HCT116 (cell line): ENCODE data around the gene AQP6. TPM values are rescaled to one million over a fixed set of nuclear protein-coding genes. Genes with fewer than 3 reads are reported as not detected.

Experiments
- ATAC-seq: fragments of 200-7000 bp; cut with Tn5 transposase; 2 replicates; pipeline ENCODE4 v1.9.1; 2020; ENCODE audit warnings: mild to moderate bottlenecking, moderate library complexity
- BruUV-seq: library from RNA; stranded (reverse); fragments of 400-500 nt; replicated peaks from 2 replicates; lab custom pipeline; 2021; lab: Mats Ljungman, UMichigan
- CTCF ChIA-PET: fragments of 300-600 bp; sonication (Branson Sonifier 250); formaldehyde crosslinking; loops from one replicate; lab custom pipeline; 2021; ENCODE audit warnings: antibody characterized with exemption; lab: Charles Lee
- POLR2A ChIA-PET: fragments of 300-600, 350-600 bp; sonication (Branson Sonifier 250); formaldehyde crosslinking; loops from one replicate; lab custom pipeline; 2021; ENCODE audit warnings: antibody characterized with exemption; lab: Charles Lee
- RAD21 ChIA-PET, 2 experiments: fragments of 300-600 bp; sonication (Branson Sonifier 250); formaldehyde crosslinking; loops; one replicate each; lab custom pipeline; 2023; ENCODE audit warnings: low total read pairs in 2 of 2; ENCODE audit not compliant: uncharacterized antibody in 2 of 2, unreplicated experiment in 2 of 2, low non-redundant PET in 1 of 2; lab: Charles Lee
- DNase-seq: peaks from one replicate; pipeline ENCODE4 v3.0.0-alpha.2; 2010; ENCODE audit warnings: low read depth, low spot score
- H2AFZ ChIP-seq: fragments of 200-600 bp; shearing (Covaris generic), sonication (generic); 2 replicates; pipeline ENCODE4 v1.6.1; 2017; ENCODE audit warnings: low read depth, mixed run types, mixed read lengths, antibody characterized with exemption, low read length; ENCODE audit not compliant: poor library complexity, severe bottlenecking
- H3K27ac ChIP-seq: 2 replicates; pipeline ENCODE4 v1.5.1; 2012; ENCODE audit warnings: low read depth, low read length
- H3K27me3 ChIP-seq: fragments of 200-600 bp; sonication (generic); 2 replicates; pipeline ENCODE4 v1.6.1; 2016; ENCODE audit warnings: mixed run types, low read length, mixed read lengths; ENCODE audit not compliant: insufficient read depth
- H3K36me3 ChIP-seq, 2 experiments: fragments of 200-500 bp in 1 of 2; fragments of 200-600 bp in 1 of 2; sonication (Bioruptor generic) in 1 of 2; sonication (generic) in 1 of 2; 2 replicates each; pipeline versions ENCODE4 v1.5.1 to v1.6.1; 2014 to 2016; ENCODE audit warnings: low read length in 2 of 2, inconsistent platforms in 1 of 2, mixed read lengths in 1 of 2, mixed run types in 1 of 2; ENCODE audit not compliant: insufficient read depth in 2 of 2, control insufficient read depth in 1 of 2
- H3K4me1 ChIP-seq, 2 experiments: fragments of 200-600 bp in 1 of 2; sonication (generic) in 1 of 2; 2 replicates each; pipeline versions ENCODE4 v1.5.1 to v1.6.1; 2012 to 2017; ENCODE audit warnings: low read length in 2 of 2, inconsistent platforms in 1 of 2, mild to moderate bottlenecking in 1 of 2, mixed read lengths in 1 of 2, mixed run types in 1 of 2, moderate library complexity in 1 of 2; ENCODE audit not compliant: insufficient read depth in 2 of 2, control insufficient read depth in 1 of 2
- H3K4me2 ChIP-seq: fragments of 200-600 bp; sonication (generic); 2 replicates; pipeline ENCODE4 v1.6.1; 2017; ENCODE audit warnings: mixed run types, low read length, mixed read lengths
- H3K4me3 ChIP-seq, 2 experiments: fragments of 200-600 bp in 1 of 2; sonication (generic) in 1 of 2; replicated peaks in 1 of 2; 2 replicates each; pipeline ENCODE4 v1.5.1; 2011 to 2016; ENCODE audit warnings: low read length in 2 of 2, control low read depth in 1 of 2, low read depth in 1 of 2, mild to moderate bottlenecking in 1 of 2, mixed read lengths in 1 of 2, mixed run types in 1 of 2
- H3K79me2 ChIP-seq: fragments of 200-600 bp; sonication (generic); 2 replicates; pipeline ENCODE4 v1.6.1; 2017; ENCODE audit warnings: mild to moderate bottlenecking, mixed run types, low read length, moderate library complexity, mixed read lengths; ENCODE audit not compliant: insufficient read depth
- H3K9ac ChIP-seq: fragments of 200-600 bp; sonication (generic); 2 replicates; pipeline ENCODE4 v1.6.1; 2016; ENCODE audit warnings: low read length, mixed read lengths
- H3K9me2 ChIP-seq: fragments of 200-600 bp; sonication (generic), shearing (Covaris generic); 2 replicates; pipeline ENCODE4 v1.6.1; 2017; ENCODE audit warnings: mixed run types, mild to moderate bottlenecking, moderate library complexity; ENCODE audit not compliant: insufficient read depth
- H3K9me3 ChIP-seq, 2 experiments: fragments of 200-500 bp in 1 of 2; fragments of 200-600 bp in 1 of 2; sonication (Bioruptor generic) in 1 of 2; sonication (generic) in 1 of 2; 2 replicates each; pipeline ENCODE4 v1.6.1; 2014 to 2017; ENCODE audit warnings: low read length in 2 of 2, mixed read lengths in 2 of 2, inconsistent platforms in 1 of 2, low read depth in 1 of 2, mild to moderate bottlenecking in 1 of 2, mixed run types in 1 of 2, moderate library complexity in 1 of 2; ENCODE audit not compliant: control insufficient read depth in 1 of 2, insufficient read depth in 1 of 2
- H4K20me1 ChIP-seq: fragments of 200-600 bp; sonication (generic), shearing (Covaris generic); 2 replicates; pipeline ENCODE4 v1.6.1; 2017; ENCODE audit warnings: mixed run types, mild to moderate bottlenecking, moderate library complexity; ENCODE audit not compliant: insufficient read depth
- CEBPB ChIP-seq: IDR thresholded peaks from 2 replicates; pipeline ENCODE4 v1.6.1; 2012; ENCODE audit warnings: low read depth
- CTCF ChIP-seq, 3 experiments: fragments of 200-600 bp in 1 of 3; sonication (generic) in 1 of 3; IDR thresholded peaks in 2 of 3; conservative IDR thresholded peaks in 1 of 3; 2 replicates each; pipeline ENCODE4 v1.5.1; 2012 to 2017; ENCODE audit warnings: low read depth in 2 of 3, low read length in 2 of 3, antibody characterized with exemption in 1 of 3, borderline replicate concordance in 1 of 3, control low read depth in 1 of 3, mild to moderate bottlenecking in 1 of 3, mixed read lengths in 1 of 3, mixed run types in 1 of 3, moderate library complexity in 1 of 3; ENCODE audit not compliant: insufficient read depth in 1 of 3
- RAD21 ChIP-seq: IDR thresholded peaks from 2 replicates; pipeline ENCODE4 v1.6.1; 2012; ENCODE audit warnings: low read depth, mild to moderate bottlenecking
- SP1 ChIP-seq: IDR thresholded peaks from 2 replicates; pipeline ENCODE4 v1.6.1; 2012; ENCODE audit warnings: low read depth
- YY1 ChIP-seq: IDR thresholded peaks from 2 replicates; pipeline ENCODE4 v1.6.1; 2011; ENCODE audit warnings: low read length, low read depth, moderate library complexity, mild to moderate bottlenecking; ENCODE audit not compliant: insufficient replicate concordance; ENCODE audit errors: extremely low read depth
- ZBTB33 ChIP-seq: IDR thresholded peaks from 2 replicates; pipeline ENCODE4 v1.6.1; 2011; ENCODE audit warnings: mild to moderate bottlenecking, low read length, moderate library complexity; ENCODE audit not compliant: insufficient replicate concordance; ENCODE audit errors: extremely low read depth
- ZNF274 ChIP-seq: fragments of 200-500 bp; sonication (Bioruptor generic); IDR thresholded peaks from 2 replicates; pipeline ENCODE4 v1.6.1; 2014; ENCODE audit warnings: mild to moderate bottlenecking, low read depth, low read length, inconsistent platforms
- intact Hi-C: fragments of 100-400 bp; cut with micrococcal nuclease; formaldehyde crosslinking; loops from 2 replicates; pipeline ENCODE4 v1.10.0; 2022
- total RNA-seq: library from RNA; stranded (reverse); gene quantifications from one replicate; pipeline ENCODE4 v1.2.1, GENCODE V29; 2021; ENCODE audit not compliant: unreplicated experiment

AQP6 gene
- total RNA-seq, 1 experiment from 2014 or later = not detected

- no peak overlapping the region for H3K4me3 ChIP-seq
- H3K36me3 ChIP-seq = no peaks in the 10 kb centered on the region
- H3K4me2 ChIP-seq = no peak overlapping the region
- POLR2A ChIA-PET = no interaction called here
- peaks cover 18 to 40% of the 10 kb centered on the region in 2 experiments for H3K4me1 ChIP-seq
- H3K27ac ChIP-seq = no peak overlapping the region
- no peak for ATAC-seq
- H2AFZ ChIP-seq = no peak overlapping the region
- DNase-seq = no peak
- BruUV-seq = no TSS peak
- intact Hi-C loops = loop anchor here (5.0 to 10.0 kb wide), 2 partner anchors 98 to 190 kb away; no protein-coding TSS in a partner anchor
- no peak for TF ChIP-seq SP1
- no peak for TF ChIP-seq RAD21
- no peak for TF ChIP-seq YY1
- TF ChIP-seq ZBTB33 = no peak
- TF ChIP-seq CTCF (IDR thresholded peaks at IDR 0.05 in 2 of 3, conservative IDR thresholded peaks at IDR 0.05 in 1 of 3; ENCODE audit: borderline replicate concordance in 1 of 3, insufficient read depth in 1 of 3, low read depth in 2 of 3, low read length in 2 of 3) = no peak
- TF ChIP-seq CEBPB = no peak
- TF ChIP-seq ZNF274 = no peak
- no peaks in the 10 kb centered on the region for H4K20me1 ChIP-seq
- CTCF ChIA-PET = interaction anchor here (0.6 to 4.0 kb wide), 5 partner anchors 19 to 1375 kb away, joined by 3 to 65 read pairs (median 39); no protein-coding TSS in a partner anchor
- no peaks in the 10 kb centered on the region for H3K27me3 ChIP-seq
- H3K9ac ChIP-seq = no peak overlapping the region
- RAD21 ChIA-PET = no interaction called here
- H3K9me2 ChIP-seq = no peaks in the 10 kb centered on the region
- H3K79me2 ChIP-seq = no peaks in the 10 kb centered on the region
- no peaks in the 10 kb centered on the region for H3K9me3 ChIP-seq
These were observed 7.7 kb upstream of the AQP6 start for GRCh38 chr12:49964849-49965624.
